Bronchial epithelial cell (primary cell): ENCODE measurements around the gene ZCWPW2. TPM values are rescaled to one million over a fixed set of nuclear protein-coding genes. Genes with fewer than 3 reads are reported as not detected.
A peak's percentile ranks its signal among the peaks of the same experiment; 100 is the strongest.

Experiments
- DNase-seq: peaks from one replicate; pipeline ENCODE4 v3.0.0-alpha.2; 2010; ENCODE audit warnings: low read depth
- FAIRE-seq: peaks from 2 replicates; lab custom pipeline; 2011; peaks lifted over from hg19 to GRCh38; lab: Jason Lieb, UNC
- H3K27me3 ChIP-seq: 2 replicates; pipeline ENCODE4 v1.5.1; 2011; ENCODE audit warnings: low read length; ENCODE audit not compliant: control insufficient read depth, insufficient read depth
- H3K36me3 ChIP-seq: 2 replicates; pipeline ENCODE4 v1.5.1; 2011; ENCODE audit warnings: low read length; ENCODE audit not compliant: control insufficient read depth, insufficient read depth
- H3K4me3 ChIP-seq: 2 replicates; pipeline ENCODE4 v1.5.1; 2011; ENCODE audit warnings: mild to moderate bottlenecking, low read depth, low read length, control low read depth
- CTCF ChIP-seq: IDR thresholded peaks from 2 replicates; pipeline ENCODE4 v1.5.1; 2011; ENCODE audit warnings: mild to moderate bottlenecking, moderate library complexity, low read length, control low read depth, inconsistent platforms; ENCODE audit not compliant: insufficient read depth, severe bottlenecking
- total RNA-seq: library from RNA; depleted of rRNA; stranded (reverse); fragments of >200 nt; gene quantifications from 2 replicates; pipeline ENCODE4 v1.2.1, GENCODE V29; 2014

ZCWPW2 gene
- total RNA-seq, 1 donor from 2014 or later: not detected

- DNase-seq: peak; percentile 25
Observed at GRCh38 chr3:28328188-28329151, 20.1 kb upstream of the ZCWPW2 start.

GRCh38 chr3:28334552-28334951 lies 14.0 kb upstream of the ZCWPW2 start:
- Histone ChIP-seq H3K27me3 (no peaks in the 10 kb centered on the region), H3K4me3 (no peak overlapping the region), H3K36me3 (peaks cover 5% of the 10 kb centered on the region)
- FAIRE-seq (no peak), DNase-seq (no peak)
- TF ChIP-seq CTCF: no peak

More at GRCh38 chr3:28328188-28329151, 20.1 kb upstream of the ZCWPW2 start:
- H3K36me3 ChIP-seq: peaks cover 10% of the 10 kb centered on the region
- FAIRE-seq: no peak
- no peaks in the 10 kb centered on the region for H3K27me3 ChIP-seq
- no peak overlapping the region for H3K4me3 ChIP-seq
- peak; percentile 16 for TF ChIP-seq CTCF

- H3K27me3 ChIP-seq: no peaks in the 10 kb centered on the region
- FAIRE-seq: no peak
- peaks cover 5% of the 10 kb centered on the region for H3K36me3 ChIP-seq
- DNase-seq: no peak
- no peak for TF ChIP-seq CTCF
- no peak overlapping the region for H3K4me3 ChIP-seq
Observed at GRCh38 chr3:28335246-28335645, 13.3 kb upstream of the ZCWPW2 start.

GRCh38 chr3:28337230-28337629 lies 11.3 kb upstream of the ZCWPW2 start:
- TF ChIP-seq CTCF: no peak
- Histone ChIP-seq H3K4me3 (no peak overlapping the region), H3K36me3 (peaks cover 4% of the 10 kb centered on the region), H3K27me3 (no peaks in the 10 kb centered on the region)
- no peak for DNase-seq
- FAIRE-seq: no peak

GRCh38 chr3:28343144-28343543 lies 5.4 kb upstream of the ZCWPW2 start:
- Histone ChIP-seq H3K4me3 (no peak overlapping the region), H3K36me3 (no peaks in the 10 kb centered on the region), H3K27me3 (no peaks in the 10 kb centered on the region)
- FAIRE-seq: no peak
- no peak for TF ChIP-seq CTCF
- DNase-seq: peak; percentile 12
